IMR-90 (cell line): ENCODE measurements around the gene PHPT1. TPM values are rescaled to one million over a fixed set of nuclear protein-coding genes. Genes with fewer than 3 reads are reported as not detected.
"Not testable (repeated sequence)": the region's sequence is repeated elsewhere in the genome, so short reads cannot be mapped to it uniquely, and the experiment has no call there.

Source experiments
- ATAC-seq: fragments of 200-7000 bp; cut with Tn5 transposase; 2 replicates; pipeline ENCODE4 v1.9.1; 2020; ENCODE audit warnings: low read depth, mild to moderate bottlenecking, moderate library complexity
- BruUV-seq: library from RNA; stranded (reverse); fragments of 400-500 nt; replicated peaks from 2 replicates; lab custom pipeline; 2021; lab: Mats Ljungman, UMichigan
- CTCF ChIA-PET: fragments of 300-600 bp; formaldehyde crosslinking; extraction: SDS; loops from one replicate; lab custom pipeline; 2021; ENCODE audit warnings: antibody characterized with exemption; lab: Yijun Ruan, JAX
- POLR2A ChIA-PET: fragments of 300-600 bp; sonication (Branson Sonifier 250); formaldehyde crosslinking; loops from one replicate; lab custom pipeline; 2022; ENCODE audit warnings: antibody characterized with exemption; ENCODE audit not compliant: unreplicated experiment; lab: Charles Lee
- DNase-seq: peaks from one replicate; pipeline ENCODE4 v3.0.0; 2013
- H2AFZ ChIP-seq: replicated peaks from 2 replicates; pipeline ENCODE3; 2013; ENCODE audit warnings: low read length, mild to moderate bottlenecking; ENCODE audit not compliant: poor library complexity
- H2AK5ac ChIP-seq: 2 replicates; pipeline ENCODE4 v1.6.1; 2013; ENCODE audit warnings: low read depth, low read length, inconsistent platforms
- H2AK9ac ChIP-seq: replicated peaks from 2 replicates; pipeline ENCODE3; 2013; ENCODE audit warnings: mild to moderate bottlenecking, low read depth, low read length, moderate library complexity; ENCODE audit not compliant: poor library complexity
- H2BK120ac ChIP-seq: 2 replicates; pipeline ENCODE4 v1.6.1; 2013; ENCODE audit warnings: low read depth, low read length, inconsistent platforms
- H2BK15ac ChIP-seq: 3 replicates; pipeline ENCODE4 v1.6.1; 2013; ENCODE audit warnings: low read depth, low read length, inconsistent platforms
- H2BK20ac ChIP-seq: 2 replicates; pipeline ENCODE4 v1.6.1; 2013; ENCODE audit warnings: low read depth, mild to moderate bottlenecking, inconsistent platforms, low read length, moderate library complexity
- H2BK5ac ChIP-seq: 2 replicates; pipeline ENCODE4 v1.6.1; 2013; ENCODE audit warnings: mild to moderate bottlenecking, low read depth, low read length, inconsistent platforms; ENCODE audit not compliant: poor library complexity, severe bottlenecking
- H3K14ac ChIP-seq: replicated peaks from 2 replicates; pipeline ENCODE4 v1.6.1; 2013; ENCODE audit warnings: low read depth, low read length, inconsistent platforms
- H3K18ac ChIP-seq: 2 replicates; pipeline ENCODE4 v1.6.1; 2013; ENCODE audit warnings: low read depth, low read length, control low read depth
- H3K23ac ChIP-seq: 2 replicates; pipeline ENCODE4 v1.6.1; 2013; ENCODE audit warnings: low read depth, low read length, inconsistent platforms
- H3K27ac ChIP-seq: 2 replicates; pipeline ENCODE4 v1.5.1; 2013; ENCODE audit warnings: mild to moderate bottlenecking, control low read depth, low read length; ENCODE audit not compliant: insufficient read depth
- H3K27me3 ChIP-seq: 2 replicates; pipeline ENCODE4 v1.6.1; 2013; ENCODE audit warnings: low read length; ENCODE audit not compliant: control insufficient read depth, insufficient read depth
- H3K36me3 ChIP-seq: 2 replicates; pipeline ENCODE4 v1.6.1; 2013; ENCODE audit warnings: low read length, mixed read lengths; ENCODE audit not compliant: control insufficient read depth, insufficient read depth
- H3K4ac ChIP-seq: 2 replicates; pipeline ENCODE4 v1.6.1; 2013; ENCODE audit warnings: low read depth, low read length, inconsistent platforms
- H3K4me1 ChIP-seq: 2 replicates; pipeline ENCODE4 v1.6.1; 2013; ENCODE audit warnings: low read length, mixed read lengths; ENCODE audit not compliant: control insufficient read depth, insufficient read depth
- H3K4me2 ChIP-seq: 2 replicates; pipeline ENCODE4 v1.6.1; 2013; ENCODE audit warnings: low read depth, mild to moderate bottlenecking, control low read depth, low read length, moderate library complexity
- H3K4me3 ChIP-seq: 2 replicates; pipeline ENCODE4 v1.5.1; 2013; ENCODE audit warnings: low read depth, mild to moderate bottlenecking, control low read depth, low read length, moderate library complexity; ENCODE audit not compliant: insufficient read depth
- H3K56ac ChIP-seq: 2 replicates; pipeline ENCODE4 v1.6.1; 2013; ENCODE audit warnings: low read length, inconsistent platforms; ENCODE audit not compliant: insufficient read depth; ENCODE audit errors: extremely low read depth
- H3K79me1 ChIP-seq, 2 experiments: 2 replicates each; pipeline ENCODE4 v1.6.1; 2013; ENCODE audit warnings: low read length in 2 of 2, inconsistent platforms in 1 of 2, low read depth in 1 of 2
- H3K9ac ChIP-seq: 2 replicates; pipeline ENCODE4 v1.6.1; 2013; ENCODE audit warnings: low read depth, low read length, control low read depth
- H3K9me1 ChIP-seq: 2 replicates; pipeline ENCODE4 v1.6.1; 2013; ENCODE audit warnings: low read length, inconsistent platforms; ENCODE audit not compliant: insufficient read depth
- H3K9me3 ChIP-seq: 2 replicates; pipeline ENCODE4 v1.6.1; 2013; ENCODE audit warnings: low read length; ENCODE audit not compliant: control insufficient read depth, insufficient read depth
- H4K20me1 ChIP-seq: 2 replicates; pipeline ENCODE4 v1.6.1; 2013; ENCODE audit warnings: low read length, inconsistent platforms; ENCODE audit not compliant: insufficient read depth
- H4K5ac ChIP-seq: 2 replicates; pipeline ENCODE4 v1.6.1; 2013; ENCODE audit warnings: mild to moderate bottlenecking, low read depth, low read length, control low read depth
- H4K8ac ChIP-seq, 2 experiments: 2 replicates each; pipeline ENCODE4 v1.6.1; 2013; ENCODE audit warnings: low read depth in 2 of 2, low read length in 2 of 2, control low read depth in 1 of 2, inconsistent platforms in 1 of 2
- H4K91ac ChIP-seq: 2 replicates; pipeline ENCODE4 v1.6.1; 2013; ENCODE audit warnings: low read depth, low read length, inconsistent platforms; ENCODE audit not compliant: insufficient read depth
- WGBS, 2 experiments: methylation state at CpG; one replicate each; pipeline versions ENCODE4 v1.1.5 to v1.1.7; 2013; ENCODE audit warnings: missing lambda C conversion rate in 2 of 2; ENCODE audit not compliant: insufficient read length in 1 of 2; ENCODE audit errors: extremely low coverage in 2 of 2; 5-methylcytosine and 5-hydroxymethylcytosine counted together
- dilution Hi-C: fragments of 300-500 bp; cut with HindIII; formaldehyde crosslinking; loops from one replicate; pipeline ENCODE4 v1.14.3; 2018; ENCODE audit warnings: low sequenced_read_pairs; ENCODE audit not compliant: unreplicated experiment
- in situ Hi-C: fragments of 300-500 bp; cut with MboI; formaldehyde crosslinking; loops from 3 replicates; pipeline ENCODE4 v1.14.3; 2019; ENCODE audit warnings: low sequenced_read_pairs, inconsistent platforms, mixed read lengths
- intact Hi-C: fragments of 100-400 bp; cut with micrococcal nuclease; formaldehyde crosslinking; loops from 2 replicates; pipeline ENCODE4 v1.10.0; 2022
- polyA plus RNA-seq, 3 experiments: library from polyadenylated mRNA; depleted of rRNA; stranded (reverse); fragments of >200 nt; gene quantifications; 2 replicates each; pipeline ENCODE4 v1.2.3, GENCODE V29; 2012; ENCODE audit warnings: low replicate concordance in 1 of 3
- total RNA-seq: library from RNA; depleted of rRNA; stranded (reverse); fragments of >200 nt; gene quantifications from 2 replicates; pipeline ENCODE4 v1.2.3, GENCODE V29; 2012

PHPT1 gene
- total and polyA plus RNA-seq, 2 of the 4 experiments (the other 2 are of a cell fraction): 79.8 to 214 TPM

DNA sequence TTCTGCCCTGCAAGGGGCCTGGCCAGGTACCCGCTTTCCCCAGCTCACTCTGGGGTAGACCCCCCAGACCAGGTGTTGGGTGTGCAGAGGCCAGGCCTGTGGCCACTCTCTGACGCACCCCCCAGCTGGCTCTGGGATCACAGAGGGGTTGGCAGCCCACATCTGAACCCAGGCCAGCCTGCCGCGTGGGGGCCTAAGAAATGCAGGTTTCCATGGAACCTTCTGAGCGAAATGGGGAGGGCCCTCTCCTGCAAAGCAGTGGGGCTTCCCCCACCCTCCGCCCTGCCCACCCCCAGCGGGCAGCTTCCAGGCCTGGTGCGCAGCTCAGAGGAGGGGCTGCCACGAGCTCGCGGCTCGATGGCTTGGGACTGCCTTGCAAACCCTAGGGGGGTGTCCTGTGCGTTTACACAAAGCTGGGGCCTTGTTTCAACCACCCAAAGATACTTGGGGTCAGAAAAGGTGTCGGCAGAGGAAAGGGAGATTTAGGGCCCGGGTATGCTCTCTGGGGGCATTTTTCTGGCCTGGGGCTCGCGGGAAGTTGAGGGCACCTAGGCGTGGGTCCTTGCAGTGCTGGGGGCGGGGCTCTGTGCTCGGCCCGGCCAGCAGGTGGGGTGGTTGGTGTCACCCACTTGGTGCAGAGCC, 5.9 kb upstream of the PHPT1 start:
- H3K56ac ChIP-seq, H3K4me2 ChIP-seq, H2BK15ac ChIP-seq, H3K23ac ChIP-seq, H4K8ac ChIP-seq, H2BK120ac ChIP-seq, ATAC-seq, dilution Hi-C loops, H4K5ac ChIP-seq, H3K4ac ChIP-seq, BruUV-seq, POLR2A ChIA-PET, in situ Hi-C loops, H2AK9ac ChIP-seq, H4K91ac ChIP-seq, H2AFZ ChIP-seq, H2BK5ac ChIP-seq, H2BK20ac ChIP-seq, H3K14ac ChIP-seq, H3K18ac ChIP-seq, H3K9me1 ChIP-seq, H3K27ac ChIP-seq, DNase-seq, H2AK5ac ChIP-seq, H3K9me3 ChIP-seq, H3K9ac ChIP-seq, H3K4me3 ChIP-seq: not testable (repeated sequence)
- 60% methylated on average over 1 of the region's 21 CpGs; no CpG with 5 or more reads in 1 of the 2 experiments for WGBS, 2 experiments
- Histone ChIP-seq H3K4me1 (peaks cover 11% of the 10 kb centered on the region), H3K79me1 (peaks cover 0 to 11% of the 10 kb centered on the region in 2 experiments; a peak in 1 of 4 replicates), H3K36me3 (peaks cover 11% of the 10 kb centered on the region), H4K20me1 (peaks cover 25% of the 10 kb centered on the region), H3K27me3 (peaks cover 22% of the 10 kb centered on the region)
- intact Hi-C loops: loop anchor here (1.0 kb wide), 1 partner anchor 192 kb away; no protein-coding TSS in a partner anchor
- CTCF ChIA-PET: interaction anchor here (1.0 to 1.5 kb wide), 3 partner anchors 16 to 191 kb away, joined by 3 to 5 read pairs (median 4); no protein-coding TSS in a partner anchor
